Endodermal cell (in vitro differentiated cells): ENCODE measurements around the gene PRG2. TPM values are rescaled to one million over a fixed set of nuclear protein-coding genes. Genes with fewer than 3 reads are reported as not detected.

ENCODE experiments used
- DNase-seq: peaks from one replicate; pipeline ENCODE4 v3.0.0-alpha.2; 2017
- H3K27ac ChIP-seq: 2 replicates; pipeline ENCODE4 v1.5.1; 2013; ENCODE audit warnings: mild to moderate bottlenecking, low read depth, low read length, moderate library complexity
- H3K27me3 ChIP-seq: 2 replicates; pipeline ENCODE4 v1.6.1; 2013; ENCODE audit warnings: mild to moderate bottlenecking, low read length, moderate library complexity; ENCODE audit not compliant: insufficient read depth, control insufficient read depth, poor library complexity, severe bottlenecking
- H3K36me3 ChIP-seq: 2 replicates; pipeline ENCODE4 v1.7.0; 2013; ENCODE audit warnings: mild to moderate bottlenecking, low read length, moderate library complexity; ENCODE audit not compliant: control insufficient read depth, insufficient read depth
- H3K4me1 ChIP-seq: one replicate; pipeline ENCODE4 v1.7.0; 2013; ENCODE audit warnings: low read length; ENCODE audit not compliant: control insufficient read depth, insufficient read depth
- H3K4me3 ChIP-seq: 2 replicates; pipeline ENCODE4 v1.5.1; 2013; ENCODE audit warnings: mild to moderate bottlenecking, low read length, moderate library complexity
- H3K9ac ChIP-seq: 2 replicates; pipeline ENCODE4 v1.6.1; 2013; ENCODE audit warnings: mild to moderate bottlenecking, low read length, moderate library complexity; ENCODE audit not compliant: poor library complexity, severe bottlenecking; ENCODE audit errors: extremely low read depth
- H3K9me3 ChIP-seq: 2 replicates; pipeline ENCODE4 v1.6.1; 2013; ENCODE audit warnings: mild to moderate bottlenecking, low read length, moderate library complexity; ENCODE audit not compliant: control insufficient read depth
- H3K27ac Mint-ChIP-seq: 2 replicates; pipeline ENCODE4 v1.8.0; 2020; ENCODE audit warnings: mixed read lengths
- H3K27me3 Mint-ChIP-seq: 2 replicates; pipeline ENCODE4 v1.8.0; 2021; ENCODE audit warnings: mild to moderate bottlenecking, mixed read lengths; ENCODE audit not compliant: insufficient read depth
- H3K36me3 Mint-ChIP-seq: 2 replicates; pipeline ENCODE4 v1.8.0; 2020; ENCODE audit warnings: low read depth, mixed read lengths
- H3K4me1 Mint-ChIP-seq: 2 replicates; pipeline ENCODE4 v1.8.0; 2020; ENCODE audit warnings: mixed read lengths
- H3K4me3 Mint-ChIP-seq: 2 replicates; pipeline ENCODE4 v1.8.0; 2020; ENCODE audit warnings: mild to moderate bottlenecking, moderate library complexity, mixed read lengths
- H3K9me3 Mint-ChIP-seq: 2 replicates; pipeline ENCODE4 v1.8.0; 2020; ENCODE audit warnings: mild to moderate bottlenecking, mixed read lengths
- WGBS, 2 experiments: methylation state at CpG; one replicate each; pipeline versions ENCODE4 v1.1.5 to v1.1.7; 2013; ENCODE audit warnings: missing lambda C conversion rate in 2 of 2, mixed read lengths in 1 of 2; ENCODE audit not compliant: insufficient coverage in 1 of 2, insufficient read length in 1 of 2; 5-methylcytosine and 5-hydroxymethylcytosine counted together
- total RNA-seq, 2 donors: library from RNA; stranded (reverse); fragmentation: NEBNext Ultra II Directional in 1 of 2; extraction: Animal tissue kit (Norgen Biotek cat#: 25700) in 1 of 2; gene quantifications; 2 replicates in 1 of 2; 3 replicates in 1 of 2; pipeline ENCODE4 v1.2.1, GENCODE V29; 2021
- TF ChIP-seq, protein P1 (sequence below): fragments of 200-600 bp; sonication (generic); conservative IDR thresholded peaks from 2 replicates; pipeline ENCODE4 v1.5.0; 2021; ENCODE audit warnings: antibody characterized with exemption, mild to moderate bottlenecking

The PRG2 gene
- total RNA-seq, 2 donors from 2014 or later, result 0.42 TPM; not detected in 1

DNA sequence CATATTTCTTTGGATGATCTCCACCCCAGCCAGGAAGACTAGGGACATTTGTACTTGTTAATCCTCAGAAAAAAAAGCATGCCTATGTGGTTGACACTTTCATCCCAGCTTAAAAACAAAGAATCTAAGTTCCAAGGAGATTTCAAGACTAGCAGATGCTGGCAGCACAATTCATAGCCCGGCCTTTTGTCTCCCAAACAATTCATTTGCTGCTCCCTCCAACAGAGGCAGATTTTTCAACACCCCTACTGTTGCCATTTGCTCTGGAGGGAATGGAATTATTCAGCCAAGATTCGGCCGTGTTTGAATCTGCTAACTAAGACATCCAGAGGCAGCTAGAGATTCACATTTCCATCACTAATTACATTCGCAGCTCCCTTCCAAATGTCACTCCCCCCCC lies 37.0 kb downstream of the PRG2 start:
- peaks cover 14% of the 10 kb centered on the region for H3K4me1 Mint-ChIP-seq
- H3K9me3 ChIP-seq, result no peaks in the 10 kb centered on the region
- no peak overlapping the region for H3K4me3 Mint-ChIP-seq
- H3K9ac ChIP-seq, result no peak overlapping the region
- 54 to 73% methylated on average over 1 to 4 of the region's 4 CpGs for WGBS, 2 experiments
- peaks cover 3% of the 10 kb centered on the region for H3K9me3 Mint-ChIP-seq
- no peak for DNase-seq
- H3K4me3 ChIP-seq, result no peak overlapping the region
- TF ChIP-seq, protein P1, sequence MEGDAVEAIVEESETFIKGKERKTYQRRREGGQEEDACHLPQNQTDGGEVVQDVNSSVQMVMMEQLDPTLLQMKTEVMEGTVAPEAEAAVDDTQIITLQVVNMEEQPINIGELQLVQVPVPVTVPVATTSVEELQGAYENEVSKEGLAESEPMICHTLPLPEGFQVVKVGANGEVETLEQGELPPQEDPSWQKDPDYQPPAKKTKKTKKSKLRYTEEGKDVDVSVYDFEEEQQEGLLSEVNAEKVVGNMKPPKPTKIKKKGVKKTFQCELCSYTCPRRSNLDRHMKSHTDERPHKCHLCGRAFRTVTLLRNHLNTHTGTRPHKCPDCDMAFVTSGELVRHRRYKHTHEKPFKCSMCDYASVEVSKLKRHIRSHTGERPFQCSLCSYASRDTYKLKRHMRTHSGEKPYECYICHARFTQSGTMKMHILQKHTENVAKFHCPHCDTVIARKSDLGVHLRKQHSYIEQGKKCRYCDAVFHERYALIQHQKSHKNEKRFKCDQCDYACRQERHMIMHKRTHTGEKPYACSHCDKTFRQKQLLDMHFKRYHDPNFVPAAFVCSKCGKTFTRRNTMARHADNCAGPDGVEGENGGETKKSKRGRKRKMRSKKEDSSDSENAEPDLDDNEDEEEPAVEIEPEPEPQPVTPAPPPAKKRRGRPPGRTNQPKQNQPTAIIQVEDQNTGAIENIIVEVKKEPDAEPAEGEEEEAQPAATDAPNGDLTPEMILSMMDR, result no peak
- H3K27me3 Mint-ChIP-seq, result peaks cover 24% of the 10 kb centered on the region
- peaks cover 4% of the 10 kb centered on the region for H3K27me3 ChIP-seq
- H3K27ac Mint-ChIP-seq, result no peak overlapping the region
- no peaks in the 10 kb centered on the region for H3K4me1 ChIP-seq
- no peaks in the 10 kb centered on the region for H3K36me3 ChIP-seq
- peak overlapping the region; percentile 54 for H3K27ac ChIP-seq
- no peaks in the 10 kb centered on the region for H3K36me3 Mint-ChIP-seq

DNA sequence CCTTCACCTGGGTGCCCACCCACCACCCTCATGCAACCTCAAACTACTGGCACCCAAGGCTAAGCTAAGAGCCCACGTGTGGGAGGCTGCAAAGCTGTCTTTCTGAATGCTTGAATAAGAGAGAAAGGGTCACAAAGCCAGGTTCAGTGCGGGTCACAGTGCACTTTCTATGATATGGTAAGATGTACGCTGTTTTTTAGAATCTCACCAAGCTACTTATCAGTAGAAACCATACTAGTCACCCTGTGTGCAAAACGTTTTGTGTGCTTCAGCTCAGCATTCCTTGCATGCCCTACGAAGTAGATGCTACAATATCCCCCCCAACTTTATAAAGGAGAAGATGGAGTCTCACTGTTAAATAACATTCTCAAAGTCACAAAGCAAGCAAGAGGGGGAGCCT lies 37.4 kb downstream of the PRG2 start:
- no peak overlapping the region for H3K9ac ChIP-seq
- H3K4me3 ChIP-seq, result no peak overlapping the region
- 68 to 83% methylated on average over 3 to 5 of the region's 5 CpGs for WGBS, 2 experiments
- H3K36me3 ChIP-seq, result no peaks in the 10 kb centered on the region
- H3K27ac Mint-ChIP-seq, result no peak overlapping the region
- no peak for DNase-seq
- H3K27me3 ChIP-seq, result peaks cover 8% of the 10 kb centered on the region
- peaks cover 27% of the 10 kb centered on the region for H3K27me3 Mint-ChIP-seq
- peaks cover 3% of the 10 kb centered on the region for H3K9me3 Mint-ChIP-seq
- peaks cover 14% of the 10 kb centered on the region for H3K4me1 Mint-ChIP-seq
- H3K4me3 Mint-ChIP-seq, result no peak overlapping the region
- TF ChIP-seq, protein P1, result no peak
- H3K9me3 ChIP-seq, result no peaks in the 10 kb centered on the region
- H3K4me1 ChIP-seq, result no peaks in the 10 kb centered on the region
- peak overlapping the region; percentile 54 for H3K27ac ChIP-seq
- H3K36me3 Mint-ChIP-seq, result no peaks in the 10 kb centered on the region

DNA sequence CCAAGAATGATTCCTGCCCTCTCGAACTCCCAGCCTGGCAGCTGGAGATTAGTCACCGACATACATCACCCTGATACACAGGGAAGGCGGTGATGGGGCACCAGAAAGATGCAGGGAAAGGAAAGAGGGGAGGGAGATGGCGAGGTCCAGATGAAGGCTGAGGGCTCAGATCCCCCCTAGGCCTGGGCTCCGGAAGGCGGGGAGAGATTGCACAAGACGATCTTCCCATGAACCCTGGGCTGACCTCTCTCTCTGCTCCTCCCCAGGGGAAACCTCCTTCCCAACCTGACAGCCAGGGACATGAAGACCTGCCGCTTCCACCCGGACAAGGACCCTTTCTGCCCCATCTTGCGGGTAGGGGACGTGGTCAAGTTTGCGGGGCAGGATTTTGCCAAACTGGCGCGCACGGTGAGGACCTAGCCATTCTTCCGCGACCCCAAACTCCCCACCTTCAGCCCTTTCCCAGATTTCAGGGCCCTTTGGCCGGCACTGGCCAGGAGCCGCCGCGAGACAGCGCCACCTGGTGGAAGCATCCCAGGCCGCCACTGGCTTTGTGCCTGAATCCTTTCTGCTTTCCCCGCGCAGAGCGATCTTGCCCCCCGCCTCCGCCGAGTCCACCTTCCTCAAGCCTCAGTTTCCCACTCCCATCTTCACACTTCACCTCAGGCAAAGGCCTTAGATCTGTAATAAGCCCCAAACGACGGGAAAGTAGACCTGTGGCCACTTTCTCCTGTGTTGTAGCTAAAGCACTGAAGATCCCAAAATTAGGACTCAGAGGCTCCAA lies 40.8 kb downstream of the PRG2 start:
- H3K9me3 Mint-ChIP-seq, result peaks cover 3% of the 10 kb centered on the region
- peaks cover 34% of the 10 kb centered on the region for H3K27me3 Mint-ChIP-seq
- H3K27ac Mint-ChIP-seq, result no peak overlapping the region
- WGBS, 2 experiments, result 6 to 19% methylated on average over 18 to 31 of the region's 31 CpGs
- H3K9ac ChIP-seq, result no peak overlapping the region
- H3K4me1 ChIP-seq, result no peaks in the 10 kb centered on the region
- peaks cover 25% of the 10 kb centered on the region for H3K27me3 ChIP-seq
- DNase-seq, result peak; percentile 94
- H3K4me3 ChIP-seq, result no peak overlapping the region
- H3K4me1 Mint-ChIP-seq, result peaks cover 10% of the 10 kb centered on the region
- H3K9me3 ChIP-seq, result no peaks in the 10 kb centered on the region
- no peaks in the 10 kb centered on the region for H3K36me3 ChIP-seq
- TF ChIP-seq, protein P1, result peak; percentile 97
- H3K27ac ChIP-seq, result no peak overlapping the region
- H3K4me3 Mint-ChIP-seq, result peak overlapping the region; percentile 42
- H3K36me3 Mint-ChIP-seq, result no peaks in the 10 kb centered on the region
